Hypothalamus (tissue), 51 donors: Measurements from ENCODE around the gene CPTP.
"Not testable (repeated sequence)": the region's sequence is repeated elsewhere in the genome, so short reads cannot be mapped to it uniquely, and the experiment has no call there.

ENCODE experiments used
- DNase-seq, 51 donors: peaks; one replicate each; lab custom pipeline; 2025; lab: John Stamatoyannopoulos, UW

Gene CPTP

DNA sequence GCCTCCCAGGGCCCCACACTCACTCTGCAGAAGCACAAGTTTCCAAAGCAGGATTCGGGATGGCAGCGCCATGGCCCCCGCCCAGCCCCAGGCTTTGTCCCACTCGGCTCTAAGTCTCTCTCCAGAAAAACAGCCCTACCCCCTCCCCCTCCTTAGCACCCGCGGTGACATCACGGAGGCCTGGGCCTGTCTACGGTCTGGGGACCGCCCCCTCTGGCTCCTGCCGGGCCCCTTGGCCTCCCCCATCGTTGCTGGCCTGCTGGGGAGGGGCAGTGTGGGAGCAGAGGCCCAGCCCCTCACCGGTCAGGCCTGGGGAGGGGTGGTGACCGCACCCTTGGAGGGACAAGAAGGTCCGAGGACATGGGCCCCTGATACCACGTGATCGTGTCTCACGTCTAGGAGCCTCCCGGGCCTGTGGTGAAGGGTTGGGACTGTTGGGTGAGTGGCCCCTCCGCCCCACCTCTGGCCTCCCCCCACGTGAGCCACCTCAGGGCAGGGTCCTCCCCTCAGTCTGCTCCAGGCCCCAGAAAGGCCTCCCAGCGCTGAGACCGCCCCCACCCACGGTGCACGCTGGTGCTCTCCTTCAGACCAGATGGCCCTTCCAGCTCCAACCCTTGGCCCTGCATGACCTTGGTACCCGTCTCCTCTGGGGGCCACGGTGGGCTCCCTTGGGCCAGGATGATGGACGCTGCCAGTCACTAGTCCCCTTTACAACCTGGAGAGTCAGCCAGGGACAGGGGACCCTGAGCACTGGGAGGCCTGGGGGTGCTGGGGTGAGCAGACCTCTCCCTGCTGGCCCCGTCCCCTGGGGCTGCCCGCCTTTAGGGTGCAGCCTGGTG, 34.0 kb downstream of the CPTP start, which contains the start of gene MXRA8:
Gene MXRA8 (minus strand): TSS at position 123 of the 839 bp plus-strand sequence. CDS start 51 bp downstream, at position 72.
- DNase-seq = peak in 16 of 51 donors; percentile 14 to 71 (median 36)

DNA sequence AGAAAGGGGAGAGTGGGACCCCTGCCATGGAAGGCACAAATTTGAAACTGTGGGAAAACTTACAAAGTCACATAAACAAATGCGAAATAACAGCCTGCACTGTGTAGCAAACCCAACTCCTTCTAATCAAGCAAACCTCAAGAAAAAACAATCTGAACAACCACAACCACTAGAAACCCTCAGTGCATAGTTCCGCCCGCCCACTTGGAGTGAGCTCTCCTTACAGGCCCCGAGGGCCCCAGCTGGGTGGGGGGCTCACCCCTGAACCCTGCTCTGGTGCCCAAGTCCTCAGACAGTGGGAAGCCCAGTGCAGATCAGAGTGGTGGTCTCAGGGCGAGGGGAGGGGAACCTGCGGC, 34.7 kb downstream of the CPTP start:
- no peak for DNase-seq

DNA sequence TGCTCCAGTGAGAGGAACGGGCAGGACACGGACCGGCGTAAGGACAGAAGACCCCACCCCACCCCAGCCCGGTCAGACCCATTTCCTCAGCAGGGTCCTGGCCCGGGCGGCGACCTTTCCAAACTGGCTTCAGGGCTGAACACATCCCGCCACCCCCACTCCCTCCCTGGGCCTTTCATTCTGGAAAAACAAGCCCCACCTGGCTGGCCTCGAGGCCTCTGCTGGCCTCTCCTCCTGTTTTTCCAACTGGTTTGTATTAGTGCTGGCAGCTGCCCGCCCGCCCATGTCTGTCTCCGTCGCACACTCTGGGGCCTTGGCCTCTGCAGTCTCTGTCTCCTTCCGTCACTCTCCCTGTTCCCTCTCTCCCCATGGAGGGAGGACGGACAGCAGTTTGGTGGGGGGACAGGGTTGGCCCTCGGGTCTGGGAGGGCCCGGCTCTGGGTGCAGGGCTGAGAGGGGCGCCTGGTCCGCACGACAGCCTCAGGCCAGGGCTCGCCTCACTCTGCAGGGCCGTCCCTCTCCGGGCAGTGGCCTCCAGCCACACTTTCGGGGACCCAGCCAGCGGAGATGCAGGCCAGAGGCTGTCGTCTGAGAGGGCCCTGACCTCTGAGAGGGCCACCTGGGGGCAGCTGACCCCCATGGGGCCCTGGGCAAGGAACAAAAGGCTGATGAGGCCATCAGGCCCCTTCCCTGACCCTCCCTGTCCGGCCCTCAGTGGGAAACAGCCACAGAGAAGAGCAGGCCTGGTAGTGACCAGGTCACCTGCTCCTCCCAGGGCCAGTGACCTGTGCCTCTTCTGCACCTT, 35.3 kb downstream of the CPTP start:
- DNase-seq = no peak

DNA sequence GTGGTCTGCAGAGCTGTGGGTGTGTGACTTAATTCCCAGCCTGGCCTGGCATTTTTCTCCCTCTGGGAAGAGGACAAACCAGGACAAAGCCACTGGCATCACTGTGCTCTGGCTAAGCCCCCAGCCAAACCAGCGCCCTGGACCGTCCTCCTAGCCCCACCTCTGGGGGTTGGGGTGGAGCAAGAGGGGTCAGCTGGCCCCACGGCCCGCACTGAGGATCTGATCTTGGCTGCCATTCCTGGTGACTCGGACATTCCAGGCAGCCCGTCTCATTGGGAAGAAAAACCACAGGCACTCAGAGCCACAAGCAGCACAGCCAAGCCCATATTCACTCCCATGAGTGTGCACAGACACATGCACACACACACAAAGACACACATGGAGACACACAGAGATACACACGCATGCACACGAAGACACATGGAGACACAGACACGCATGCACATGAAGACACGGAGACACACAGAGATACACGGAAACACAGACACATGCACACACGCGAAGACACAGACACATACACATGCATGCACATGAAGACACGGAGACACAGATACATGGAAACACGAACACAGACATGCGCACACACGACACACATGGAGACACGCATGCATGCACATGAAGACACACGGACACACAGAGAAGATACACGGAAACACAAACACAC, 36.0 kb downstream of the CPTP start:
- DNase-seq = peak in 6 of 51 donors; percentile 20 to 53 (median 34)

- DNase-seq = no peak
These were observed 36.8 kb downstream of the CPTP start for GRCh38 chr1:1361233-1361981.

DNA sequence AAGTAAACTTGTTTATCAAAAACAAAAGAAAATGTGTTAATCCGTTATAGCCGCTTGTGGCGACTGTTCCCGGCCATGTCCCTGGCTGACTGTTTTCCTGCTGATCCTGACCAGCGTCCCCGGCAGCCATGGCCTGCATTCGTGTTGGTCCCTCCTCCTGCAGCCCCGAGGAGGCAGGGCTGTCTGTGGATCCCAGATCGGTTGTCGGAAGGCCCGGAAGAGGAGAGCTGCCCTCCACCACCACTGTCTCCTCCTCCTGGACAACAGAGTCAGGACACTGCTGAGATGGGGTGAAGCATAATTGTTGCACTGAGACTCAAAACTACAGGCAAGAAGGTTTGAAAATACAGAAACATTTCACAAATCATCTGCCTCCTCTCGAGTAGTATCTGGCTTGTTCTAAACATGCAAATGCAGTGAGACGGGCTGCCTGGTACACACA, 37.4 kb downstream of the CPTP start:
- no peak for DNase-seq

- DNase-seq = no peak
These were observed 39.7 kb downstream of the CPTP start for GRCh38 chr1:1364266-1364665.

GRCh38 chr1:1365875-1366698, 41.5 kb downstream of the CPTP start:
- DNase-seq = no peak

- no peak for DNase-seq
These were observed 42.1 kb downstream of the CPTP start for GRCh38 chr1:1366699-1367066.

DNA sequence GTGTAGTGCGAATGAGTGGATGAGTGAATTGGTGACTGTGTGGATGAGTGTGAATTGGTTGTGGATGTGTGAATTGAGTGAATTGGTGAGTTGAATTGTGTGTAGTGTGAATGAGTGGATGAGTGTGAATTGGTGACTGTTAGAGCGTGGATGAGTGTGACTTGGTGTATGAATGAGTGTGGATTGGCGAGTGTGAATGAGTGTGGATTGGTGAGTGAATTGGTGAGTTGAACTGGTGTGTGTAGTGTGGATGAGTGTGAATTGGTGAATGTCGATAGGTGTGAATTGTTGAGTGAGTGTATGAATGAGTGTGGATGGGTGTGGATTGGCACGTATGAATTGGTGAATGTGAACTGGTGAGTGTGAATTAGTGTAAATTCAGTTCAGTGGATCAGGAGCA, 42.7 kb downstream of the CPTP start:
- DNase-seq = no peak

GRCh38 chr1:1370094-1370493, 45.5 kb downstream of the CPTP start:
- DNase-seq = not testable (repeated sequence)

DNA sequence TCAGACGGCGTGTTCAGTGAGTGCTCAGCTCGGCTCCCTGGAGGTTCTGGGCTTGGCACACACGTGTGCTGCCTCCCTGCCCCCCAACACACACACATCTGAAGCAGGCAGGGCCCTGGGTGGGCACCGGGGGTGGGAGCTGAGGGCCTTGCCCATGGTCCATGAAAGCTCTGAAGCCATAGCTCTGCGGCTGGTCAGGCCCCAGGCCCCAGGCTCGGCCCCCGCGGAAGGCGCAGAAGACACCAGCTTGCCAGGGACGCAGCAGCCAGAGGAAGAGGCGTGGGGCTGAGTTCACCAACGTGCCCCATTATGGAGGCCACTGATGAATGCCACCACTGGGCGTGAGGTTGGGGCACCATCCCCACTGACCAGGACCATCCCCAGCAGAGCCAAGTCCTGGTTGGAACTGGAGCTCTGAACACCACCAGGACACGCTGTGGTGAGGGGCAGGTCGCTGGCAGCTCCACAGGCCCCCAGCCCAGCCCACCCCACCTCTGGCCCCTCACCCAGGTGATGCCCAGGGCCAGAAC, 46.2 kb downstream of the CPTP start:
- no peak for DNase-seq

DNA sequence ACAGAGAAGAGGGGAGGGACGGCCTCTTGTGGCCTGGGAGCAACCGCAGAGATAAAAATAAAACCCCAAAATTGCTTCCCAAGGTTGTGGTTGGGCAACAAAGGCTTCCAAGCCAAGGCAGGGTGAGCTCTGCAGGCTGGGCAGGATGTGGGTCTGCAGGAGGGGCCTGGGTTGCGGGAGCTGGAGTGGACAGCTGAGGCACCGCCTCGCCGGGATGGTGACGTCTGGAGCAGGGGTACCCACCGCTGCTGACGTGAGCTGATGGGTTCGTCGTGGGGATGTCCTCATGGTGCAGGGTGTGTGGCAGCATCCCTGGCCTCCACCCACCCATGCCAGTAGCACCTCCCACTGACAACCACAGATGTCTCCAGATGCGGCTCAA, 46.8 kb downstream of the CPTP start:
- no peak for DNase-seq

- peak in 24 of 51 donors; percentile 15 to 67 (median 35) for DNase-seq
These were observed 47.4 kb downstream of the CPTP start for GRCh38 chr1:1371746-1372711.

- DNase-seq = no peak
These were observed 48.6 kb downstream of the CPTP start for GRCh38 chr1:1373051-1373814.

- DNase-seq = no peak
These were observed 49.4 kb downstream of the CPTP start for GRCh38 chr1:1373815-1374588.

DNA sequence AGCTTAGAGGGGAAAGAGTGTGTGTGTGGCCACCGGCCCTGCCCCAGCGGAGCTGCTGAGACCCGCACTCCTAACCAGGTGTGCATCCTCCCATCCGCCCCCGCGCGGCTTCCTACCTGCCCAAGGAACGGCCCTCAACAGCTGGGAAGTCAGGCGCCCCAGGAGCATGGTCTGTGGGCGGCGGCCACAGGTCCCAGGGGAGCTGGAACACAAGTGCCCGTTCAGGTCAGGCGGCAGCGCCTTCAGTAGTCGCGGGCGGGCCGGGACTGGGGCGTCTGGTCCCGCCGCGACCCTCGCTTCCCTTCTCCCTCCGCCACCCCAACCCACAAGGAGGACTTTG, 50.0 kb downstream of the CPTP start:
- DNase-seq = no peak
